K562 (cell line): ENCODE measurements around the gene LSM4. TPM values are rescaled to one million over a fixed set of nuclear protein-coding genes. Genes with fewer than 3 reads are reported as not detected.

Experiments used
- CBX8 ChIP-seq: fragments of 200-600 bp; sonication (generic); IDR thresholded peaks from 2 replicates; pipeline ENCODE4 v1.6.1; 2012; ENCODE audit warnings: borderline replicate concordance, mixed run types, low read depth, mild to moderate bottlenecking, moderate library complexity, mixed read lengths, low read length, control low read depth, inconsistent platforms; ENCODE audit not compliant: poor library complexity, severe bottlenecking; ENCODE audit errors: extremely low read depth
- CC2D1A ChIP-seq: fragments of 450-650 bp; IDR thresholded peaks from 2 replicates; pipeline ENCODE4 v1.6.1; 2017; ENCODE audit warnings: mild to moderate bottlenecking
- CSDE1 ChIP-seq, 2 experiments: fragments of 450-650 bp; IDR thresholded peaks; 2 replicates each; pipeline ENCODE4 v1.6.1; 2016; ENCODE audit warnings: mild to moderate bottlenecking in 1 of 2
- HMG20A ChIP-seq: fragments of 450-650 bp; formaldehyde crosslinking; conservative IDR thresholded peaks from 2 replicates; pipeline ENCODE4 v1.4.0; 2020; ENCODE audit warnings: mild to moderate bottlenecking, mixed read lengths
- HNRNPUL1 ChIP-seq: fragments of 200-400 bp; formaldehyde crosslinking; IDR thresholded peaks from 2 replicates; pipeline ENCODE4 v1.6.1; 2017; ENCODE audit warnings: low read length
- L3MBTL2 ChIP-seq: fragments of 450-650 bp; IDR thresholded peaks from 2 replicates; pipeline ENCODE4 v1.6.1; 2016; ENCODE audit warnings: mild to moderate bottlenecking, moderate library complexity
- MAFF ChIP-seq: IDR thresholded peaks from 2 replicates; pipeline ENCODE4 v1.6.1; 2012; ENCODE audit warnings: low read length, improper control_type of control experiment
- MEIS2 ChIP-seq: fragments of 450-650 bp; IDR thresholded peaks from 2 replicates; pipeline ENCODE4 v1.6.1; 2014; ENCODE audit warnings: mild to moderate bottlenecking; ENCODE audit not compliant: partially characterized antibody
- MIER1 ChIP-seq: fragments of 450-650 bp; IDR thresholded peaks from 2 replicates; pipeline ENCODE4 v1.6.1; 2016; ENCODE audit warnings: antibody characterized with exemption, mild to moderate bottlenecking, low read depth
- MYC ChIP-seq, 2 experiments: fragments of 250-450 bp in 1 of 2; sonication (Bioruptor Pico) in 1 of 2; IDR thresholded peaks; 2 replicates each; pipeline versions ENCODE4 v1.5.1 to v1.6.1; 2012 to 2021; ENCODE audit warnings: low read depth in 2 of 2, borderline replicate concordance in 1 of 2, improper control_type of control experiment in 1 of 2, low read length in 1 of 2, mild to moderate bottlenecking in 1 of 2, moderate library complexity in 1 of 2
- PHB2 ChIP-seq: fragments of 450-650 bp; IDR thresholded peaks from 2 replicates; pipeline ENCODE4 v1.6.1; 2017; ENCODE audit warnings: low read depth
- POLR2G ChIP-seq: fragments of 200-400 bp; formaldehyde crosslinking; IDR thresholded peaks from 2 replicates; pipeline ENCODE4 v1.6.1; 2017; ENCODE audit warnings: low read depth, mild to moderate bottlenecking, antibody characterized with exemption, low read length, moderate library complexity
- SPI1 ChIP-seq: IDR thresholded peaks from 2 replicates; pipeline ENCODE4 v1.6.1; 2011; ENCODE audit warnings: low read depth, low read length, control low read depth, borderline replicate concordance
- polyA plus RNA-seq, 8 experiments: library from polyadenylated mRNA; depleted of rRNA in 4 of 8; stranded (reverse) in 5 of 8; unstranded in 3 of 8; fragments of >200 nt; fragmentation: Nextera tagmentation in 2 of 8; fragmentation: Illumina TruSeq in 1 of 8; extraction: Ambion mirVana in 2 of 8; extraction: Trizol in 1 of 8; gene quantifications; 2 replicates each; pipeline versions ENCODE4 v1.2.1 to v1.2.3, GENCODE V29; 2011 to 2014; ENCODE audit warnings: inconsistent platforms in 1 of 8, missing spikeins in 1 of 8
- total RNA-seq, 7 experiments: library from RNA; depleted of rRNA in 6 of 7; stranded (reverse); fragments of >200 nt in 6 of 7; fragmentation: Illumina TruSeq in 2 of 7; extraction: Trizol in 2 of 7; gene quantifications; 2 replicates each; pipeline versions ENCODE4 v1.2.1 to v1.2.3, GENCODE V29; 2011 to 2021; ENCODE audit warnings: low replicate concordance in 1 of 7
- TF ChIP-seq, protein P1 (sequence below): conservative IDR thresholded peaks from 2 replicates; pipeline ENCODE4 v1.6.1; 2011; ENCODE audit warnings: low read depth, mild to moderate bottlenecking, low read length; ENCODE audit not compliant: control insufficient read depth
- TF ChIP-seq, protein P2 (sequence below): fragments of 450-650 bp; formaldehyde crosslinking; IDR thresholded peaks from 2 replicates; pipeline ENCODE4 v1.4.0; 2022; ENCODE audit warnings: mild to moderate bottlenecking, moderate library complexity
- TF ChIP-seq, protein P3 (sequence below): sonication (generic); formaldehyde crosslinking; IDR thresholded peaks from 2 replicates; pipeline ENCODE4 v1.8.0; 2022; ENCODE audit warnings: missing genetic modification reagents, mild to moderate bottlenecking, borderline replicate concordance
- TF ChIP-seq, protein P4 (sequence below): fragments of 200-800 bp; sonication (Bioruptor generic); IDR thresholded peaks from 2 replicates; pipeline ENCODE4 v1.6.1; 2017; ENCODE audit warnings: missing genetic modification characterization, missing compliant biosample characterization
- TF ChIP-seq, protein P5 (sequence below): fragments of 450-650 bp; IDR thresholded peaks from 2 replicates; pipeline ENCODE4 v1.7.1; 2018; ENCODE audit warnings: mild to moderate bottlenecking, low read depth; ENCODE audit not compliant: partially characterized antibody

The LSM4 gene
- total and polyA plus RNA-seq, 9 of the 15 experiments (the other 6 are each of a cell fraction or from before 2014, with no cell fraction given): 11.9 to 763 (median 202) TPM

DNA sequence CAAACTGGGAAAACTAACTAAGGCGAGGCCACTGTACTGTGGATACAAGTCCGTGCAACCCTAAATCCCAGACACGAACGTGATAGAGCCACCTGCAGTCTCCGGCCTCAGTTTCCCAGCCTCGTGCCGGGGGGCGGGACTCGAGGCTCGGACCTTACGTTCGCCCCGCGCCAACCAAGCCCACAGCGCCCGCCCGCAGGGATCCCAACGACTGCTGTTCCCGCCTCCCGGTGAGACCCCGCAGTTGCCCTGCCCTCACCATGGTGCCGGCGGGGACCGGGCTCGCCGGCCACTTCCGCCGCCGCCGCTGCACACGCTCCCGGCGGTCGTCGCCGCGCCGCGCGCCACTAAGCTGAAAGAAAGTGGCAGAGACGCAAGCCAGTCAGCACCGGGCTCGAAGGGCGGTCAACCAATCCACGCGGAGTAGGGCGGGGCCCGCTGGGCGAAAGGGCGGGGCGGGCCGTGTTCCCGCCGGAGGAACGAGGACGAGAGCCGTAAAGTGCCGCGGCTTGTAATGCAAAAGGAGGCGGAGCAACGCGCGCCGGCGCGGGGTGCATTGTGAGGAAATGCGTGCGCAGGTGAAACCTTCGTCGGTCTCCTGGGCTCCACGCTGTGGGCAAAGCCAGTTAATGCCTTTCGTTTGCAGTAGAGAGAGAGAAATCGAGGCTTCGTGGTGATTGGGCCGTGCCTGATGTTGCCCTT, at the start of gene LSM4 (continued):
- peak; percentile 97 for TF ChIP-seq POLR2G
- TF ChIP-seq MYC (IDR thresholded peaks at IDR 0.05; ENCODE audit: low read depth, low read length): peak; percentile 88
- no peak; the same call in 1 of the 2 replicates for TF ChIP-seq MYC (CRISPR knock-in tag; IDR thresholded peaks at IDR 0.05; ENCODE audit: borderline replicate concordance, low read depth)
- TF ChIP-seq MEIS2: peak; percentile 88
- TF ChIP-seq HNRNPUL1: no peak
- TF ChIP-seq, protein P1, sequence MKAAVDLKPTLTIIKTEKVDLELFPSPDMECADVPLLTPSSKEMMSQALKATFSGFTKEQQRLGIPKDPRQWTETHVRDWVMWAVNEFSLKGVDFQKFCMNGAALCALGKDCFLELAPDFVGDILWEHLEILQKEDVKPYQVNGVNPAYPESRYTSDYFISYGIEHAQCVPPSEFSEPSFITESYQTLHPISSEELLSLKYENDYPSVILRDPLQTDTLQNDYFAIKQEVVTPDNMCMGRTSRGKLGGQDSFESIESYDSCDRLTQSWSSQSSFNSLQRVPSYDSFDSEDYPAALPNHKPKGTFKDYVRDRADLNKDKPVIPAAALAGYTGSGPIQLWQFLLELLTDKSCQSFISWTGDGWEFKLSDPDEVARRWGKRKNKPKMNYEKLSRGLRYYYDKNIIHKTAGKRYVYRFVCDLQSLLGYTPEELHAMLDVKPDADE: peak; percentile 53; the same call in 1 of the 2 replicates
- TF ChIP-seq, protein P2, sequence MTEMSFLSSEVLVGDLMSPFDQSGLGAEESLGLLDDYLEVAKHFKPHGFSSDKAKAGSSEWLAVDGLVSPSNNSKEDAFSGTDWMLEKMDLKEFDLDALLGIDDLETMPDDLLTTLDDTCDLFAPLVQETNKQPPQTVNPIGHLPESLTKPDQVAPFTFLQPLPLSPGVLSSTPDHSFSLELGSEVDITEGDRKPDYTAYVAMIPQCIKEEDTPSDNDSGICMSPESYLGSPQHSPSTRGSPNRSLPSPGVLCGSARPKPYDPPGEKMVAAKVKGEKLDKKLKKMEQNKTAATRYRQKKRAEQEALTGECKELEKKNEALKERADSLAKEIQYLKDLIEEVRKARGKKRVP (CRISPR knock-in tag): no peak
- no peak for TF ChIP-seq PHB2
- peak; percentile 62; the same call in 1 of the 2 replicates for TF ChIP-seq SPI1
- TF ChIP-seq CSDE1 (IDR thresholded peaks at IDR 0.05): no peak
- TF ChIP-seq, protein P3, sequence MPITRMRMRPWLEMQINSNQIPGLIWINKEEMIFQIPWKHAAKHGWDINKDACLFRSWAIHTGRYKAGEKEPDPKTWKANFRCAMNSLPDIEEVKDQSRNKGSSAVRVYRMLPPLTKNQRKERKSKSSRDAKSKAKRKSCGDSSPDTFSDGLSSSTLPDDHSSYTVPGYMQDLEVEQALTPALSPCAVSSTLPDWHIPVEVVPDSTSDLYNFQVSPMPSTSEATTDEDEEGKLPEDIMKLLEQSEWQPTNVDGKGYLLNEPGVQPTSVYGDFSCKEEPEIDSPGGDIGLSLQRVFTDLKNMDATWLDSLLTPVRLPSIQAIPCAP (CRISPR knock-in tag): no peak
- TF ChIP-seq MAFF: no peak
- TF ChIP-seq L3MBTL2: peak; percentile 81
- TF ChIP-seq CBX8: no peak
- TF ChIP-seq, protein P4, sequence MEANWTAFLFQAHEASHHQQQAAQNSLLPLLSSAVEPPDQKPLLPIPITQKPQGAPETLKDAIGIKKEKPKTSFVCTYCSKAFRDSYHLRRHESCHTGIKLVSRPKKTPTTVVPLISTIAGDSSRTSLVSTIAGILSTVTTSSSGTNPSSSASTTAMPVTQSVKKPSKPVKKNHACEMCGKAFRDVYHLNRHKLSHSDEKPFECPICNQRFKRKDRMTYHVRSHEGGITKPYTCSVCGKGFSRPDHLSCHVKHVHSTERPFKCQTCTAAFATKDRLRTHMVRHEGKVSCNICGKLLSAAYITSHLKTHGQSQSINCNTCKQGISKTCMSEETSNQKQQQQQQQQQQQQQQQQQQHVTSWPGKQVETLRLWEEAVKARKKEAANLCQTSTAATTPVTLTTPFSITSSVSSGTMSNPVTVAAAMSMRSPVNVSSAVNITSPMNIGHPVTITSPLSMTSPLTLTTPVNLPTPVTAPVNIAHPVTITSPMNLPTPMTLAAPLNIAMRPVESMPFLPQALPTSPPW: peak; percentile 91
- no peak for TF ChIP-seq MIER1
- TF ChIP-seq, protein P5, sequence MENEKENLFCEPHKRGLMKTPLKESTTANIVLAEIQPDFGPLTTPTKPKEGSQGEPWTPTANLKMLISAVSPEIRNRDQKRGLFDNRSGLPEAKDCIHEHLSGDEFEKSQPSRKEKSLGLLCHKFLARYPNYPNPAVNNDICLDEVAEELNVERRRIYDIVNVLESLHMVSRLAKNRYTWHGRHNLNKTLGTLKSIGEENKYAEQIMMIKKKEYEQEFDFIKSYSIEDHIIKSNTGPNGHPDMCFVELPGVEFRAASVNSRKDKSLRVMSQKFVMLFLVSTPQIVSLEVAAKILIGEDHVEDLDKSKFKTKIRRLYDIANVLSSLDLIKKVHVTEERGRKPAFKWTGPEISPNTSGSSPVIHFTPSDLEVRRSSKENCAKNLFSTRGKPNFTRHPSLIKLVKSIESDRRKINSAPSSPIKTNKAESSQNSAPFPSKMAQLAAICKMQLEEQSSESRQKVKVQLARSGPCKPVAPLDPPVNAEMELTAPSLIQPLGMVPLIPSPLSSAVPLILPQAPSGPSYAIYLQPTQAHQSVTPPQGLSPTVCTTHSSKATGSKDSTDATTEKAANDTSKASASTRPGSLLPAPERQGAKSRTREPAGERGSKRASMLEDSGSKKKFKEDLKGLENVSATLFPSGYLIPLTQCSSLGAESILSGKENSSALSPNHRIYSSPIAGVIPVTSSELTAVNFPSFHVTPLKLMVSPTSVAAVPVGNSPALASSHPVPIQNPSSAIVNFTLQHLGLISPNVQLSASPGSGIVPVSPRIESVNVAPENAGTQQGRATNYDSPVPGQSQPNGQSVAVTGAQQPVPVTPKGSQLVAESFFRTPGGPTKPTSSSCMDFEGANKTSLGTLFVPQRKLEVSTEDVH: peak; percentile 90
- TF ChIP-seq CC2D1A: no peak
- TF ChIP-seq HMG20A: no peak
